Activated T-helper 9 cell treated with anti-CD3 and anti-CD28 coated beads, Interleukin-2, amount 50 U/mL, for 16 hours (primary cell): ENCODE results near the gene DHDDS.
"Not testable (repeated sequence)": the region's sequence is repeated elsewhere in the genome, so short reads cannot be mapped to it uniquely, and the experiment has no call there.

Experiments
- DNase-seq: peaks from one replicate; pipeline ENCODE4 v3.0.0-alpha.2; 2020; ENCODE audit warnings: low read depth

The DHDDS gene

GRCh38 chr1:26477446-26478152 is 45.5 kb downstream of the DHDDS start:
- DNase-seq: no peak

- no peak for DNase-seq
Measured at GRCh38 chr1:26478159-26478558, 46.0 kb downstream of the DHDDS start.

- DNase-seq: no peak
Measured at GRCh38 chr1:26478988-26479387, 46.9 kb downstream of the DHDDS start.

GRCh38 chr1:26482921-26483320 is 50.8 kb downstream of the DHDDS start:
- no peak for DNase-seq

GRCh38 chr1:26483980-26484379 is 51.9 kb downstream of the DHDDS start:
- DNase-seq: no peak

- DNase-seq: no peak
Measured at GRCh38 chr1:26490155-26490554, 58.0 kb downstream of the DHDDS start.

GRCh38 chr1:26493267-26493666 is 61.1 kb downstream of the DHDDS start:
- no peak for DNase-seq

- no peak for DNase-seq
Measured at GRCh38 chr1:26493938-26494337, 61.8 kb downstream of the DHDDS start.

GRCh38 chr1:26496861-26497260 is 64.7 kb downstream of the DHDDS start:
- no peak for DNase-seq

- no peak for DNase-seq
Measured at GRCh38 chr1:26498894-26499293, 66.8 kb downstream of the DHDDS start.

GRCh38 chr1:26500488-26501175 is 68.5 kb downstream of the DHDDS start:
- peak; percentile 89 for DNase-seq

- not testable (repeated sequence) for DNase-seq
Measured at GRCh38 chr1:26510711-26511110, 78.6 kb downstream of the DHDDS start.

- DNase-seq: not testable (repeated sequence)
Measured at GRCh38 chr1:26515836-26516235, 83.7 kb downstream of the DHDDS start.

- DNase-seq: no peak
Measured at GRCh38 chr1:26516987-26517765, 85.1 kb downstream of the DHDDS start.

- no peak for DNase-seq
Measured at GRCh38 chr1:26517766-26518049, 85.6 kb downstream of the DHDDS start.

- no peak for DNase-seq
Measured at GRCh38 chr1:26518355-26518754, 86.2 kb downstream of the DHDDS start.

GRCh38 chr1:26520339-26520738 is 88.2 kb downstream of the DHDDS start:
- DNase-seq: no peak
